HG03064 (cell line): Measurements from ENCODE around the gene TRIM54.
"Not testable (repeated sequence)": the region's sequence is repeated elsewhere in the genome, so short reads cannot be mapped to it uniquely, and the experiment has no call there.

Source experiments
- ATAC-seq: cut with Tn5 transposase; IDR thresholded peaks from one replicate; pipeline ENCODE4 v1.9.1; 2021; ENCODE audit warnings: low read depth; ENCODE audit not compliant: unreplicated experiment

Gene TRIM54

DNA sequence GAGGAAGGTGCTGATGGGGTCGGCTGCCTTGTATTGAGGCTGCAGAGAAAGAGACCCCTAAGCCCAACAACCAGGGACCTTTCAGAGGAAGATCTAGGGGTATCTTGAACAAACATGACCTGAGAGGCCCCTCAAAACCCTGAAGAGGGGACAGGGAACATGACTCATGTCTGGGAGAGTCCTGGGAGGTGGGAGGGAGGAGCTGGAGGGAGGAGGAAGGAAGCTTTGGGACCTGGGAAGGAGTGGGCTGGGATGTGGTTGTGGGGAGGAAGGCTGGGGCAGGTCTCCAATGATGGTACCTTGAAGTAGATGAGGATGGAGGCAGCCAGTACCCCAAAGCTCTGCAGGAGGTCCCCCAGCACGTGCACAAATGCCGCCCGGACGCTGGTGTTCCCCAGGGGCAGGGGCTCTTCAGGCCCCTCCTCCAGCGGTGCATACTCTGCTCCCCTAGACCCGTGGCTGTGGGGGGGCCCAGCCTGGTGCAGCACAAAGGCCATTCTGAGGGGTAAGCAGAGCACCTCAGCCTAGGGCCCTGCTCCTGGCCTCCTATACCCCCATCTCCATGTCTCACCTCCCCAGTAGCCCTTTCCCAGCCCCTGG lies 25.3 kb upstream of the TRIM54 start:
- no peak for ATAC-seq

DNA sequence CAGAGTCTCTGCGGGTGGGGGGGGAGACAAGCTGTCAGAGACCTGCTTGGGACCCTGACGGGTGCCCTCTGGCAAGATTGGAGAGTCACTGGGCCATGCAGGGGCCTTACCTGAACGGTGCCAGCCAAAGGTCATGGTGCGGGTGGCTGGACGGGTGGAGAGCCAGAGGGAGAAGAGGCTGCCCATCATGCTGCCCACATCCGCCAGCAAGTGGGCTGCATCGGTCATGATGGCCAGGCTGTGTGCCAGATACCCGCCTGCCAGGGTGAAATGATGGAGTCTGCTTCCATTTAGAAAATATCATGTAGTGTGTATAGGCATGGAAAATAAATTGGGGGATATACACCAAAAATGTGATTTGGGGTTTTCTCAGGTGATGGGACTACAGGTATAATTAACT lies 24.2 kb upstream of the TRIM54 start:
- ATAC-seq: no peak

DNA sequence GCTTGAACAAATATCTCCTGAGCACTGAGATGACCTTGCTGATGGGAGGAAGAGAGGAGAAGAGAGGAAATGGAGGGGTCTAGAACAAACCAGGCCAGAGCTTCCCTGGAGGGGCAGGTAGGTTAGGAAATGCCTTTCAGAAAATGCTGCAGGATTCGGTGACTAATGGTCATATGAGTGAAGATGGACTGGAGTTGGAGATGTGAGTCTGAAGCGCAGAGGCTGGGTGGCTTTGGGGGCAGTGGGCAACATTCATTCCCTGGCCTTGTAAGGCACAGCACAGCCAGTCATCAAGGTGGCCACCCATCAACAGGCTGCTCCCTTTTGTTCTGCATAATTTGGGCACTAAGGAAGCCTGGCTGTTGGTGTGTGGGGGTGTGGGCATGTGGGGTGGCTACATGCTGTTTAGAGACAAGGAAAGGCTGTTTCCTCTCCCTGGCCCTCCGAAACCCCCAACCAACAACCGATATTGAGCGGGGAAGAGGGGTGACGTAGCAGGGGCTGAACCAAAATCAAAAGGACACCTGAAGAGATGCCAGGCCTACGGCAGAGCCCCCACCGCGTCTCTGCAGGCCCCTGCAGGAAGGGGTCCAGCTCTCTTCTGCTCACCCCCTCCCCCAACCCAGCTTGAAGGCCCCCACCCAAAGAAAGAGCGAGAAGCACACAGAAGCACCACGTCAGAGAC lies 20.8 kb upstream of the TRIM54 start:
- ATAC-seq: no peak

DNA sequence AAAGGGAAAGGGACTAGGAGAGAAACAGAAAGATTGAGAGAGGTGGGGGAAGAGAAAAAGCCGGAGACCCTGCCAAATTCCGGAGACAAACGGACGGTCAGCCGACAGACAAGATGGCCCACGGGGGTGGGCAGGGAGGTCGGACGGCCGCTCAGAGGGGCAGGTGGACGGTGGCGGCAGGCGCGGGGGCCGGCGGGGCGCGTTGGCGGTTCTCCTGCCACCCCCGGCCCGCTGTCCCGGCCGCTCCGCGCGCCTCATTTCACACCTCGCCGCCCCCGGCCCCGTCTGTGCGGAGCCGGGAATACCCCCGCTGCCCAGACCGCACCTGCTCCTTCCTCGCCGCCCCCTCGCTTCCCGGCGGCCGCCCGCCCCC lies 20.3 kb upstream of the TRIM54 start:
- no peak for ATAC-seq

DNA sequence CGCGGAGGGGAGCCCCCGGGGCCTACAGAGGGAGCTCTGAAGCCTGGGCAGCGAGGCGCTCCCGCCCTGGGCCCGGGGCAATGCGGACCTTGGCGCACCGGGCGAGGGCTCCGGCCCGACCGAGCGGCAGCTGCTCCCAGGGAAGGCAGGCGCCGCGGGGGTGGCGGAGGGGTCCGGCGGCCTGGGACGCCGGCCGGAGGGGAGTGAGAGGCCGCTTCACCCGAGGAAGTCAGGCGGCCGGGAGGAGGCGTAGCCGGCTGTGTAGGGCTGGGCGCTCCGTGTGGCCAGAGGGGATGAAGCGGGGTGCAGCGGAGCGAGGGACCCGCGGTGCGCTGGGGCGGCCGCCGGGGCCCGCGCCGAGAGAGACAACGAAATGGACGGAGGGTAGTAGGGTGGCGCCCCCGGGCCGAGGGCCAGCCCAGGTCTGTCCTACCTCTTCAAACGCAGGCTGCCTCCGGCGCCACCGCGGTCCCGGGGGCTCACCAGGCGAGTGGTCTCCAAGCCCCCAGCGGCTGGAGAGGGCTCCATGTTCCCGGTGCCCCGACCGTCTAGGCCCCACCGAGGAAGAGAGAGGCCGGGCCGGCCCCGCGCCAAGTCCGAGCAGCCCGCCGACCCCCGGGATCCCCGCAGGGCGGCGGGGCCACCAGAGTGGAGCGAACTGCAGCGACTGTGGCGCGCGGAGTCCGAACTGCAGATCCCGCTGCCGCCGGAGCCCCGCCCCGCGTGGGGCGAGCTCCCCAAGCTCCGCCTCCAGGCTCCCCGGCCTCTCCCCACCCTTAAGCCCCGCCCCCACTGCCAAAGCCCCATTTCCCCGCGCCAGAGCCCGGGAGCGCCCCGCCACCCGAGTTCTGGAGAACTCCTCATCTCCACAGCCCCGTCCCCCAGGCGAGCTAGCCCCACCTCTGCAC lies 19.6 kb upstream of the TRIM54 start, which contains the start of gene SLC30A3:
TSS of gene SLC30A3 (minus strand) at position 669 of the 908 bp plus-strand sequence. CDS start at position 528, 141 bp downstream.
- ATAC-seq: no peak

DNA sequence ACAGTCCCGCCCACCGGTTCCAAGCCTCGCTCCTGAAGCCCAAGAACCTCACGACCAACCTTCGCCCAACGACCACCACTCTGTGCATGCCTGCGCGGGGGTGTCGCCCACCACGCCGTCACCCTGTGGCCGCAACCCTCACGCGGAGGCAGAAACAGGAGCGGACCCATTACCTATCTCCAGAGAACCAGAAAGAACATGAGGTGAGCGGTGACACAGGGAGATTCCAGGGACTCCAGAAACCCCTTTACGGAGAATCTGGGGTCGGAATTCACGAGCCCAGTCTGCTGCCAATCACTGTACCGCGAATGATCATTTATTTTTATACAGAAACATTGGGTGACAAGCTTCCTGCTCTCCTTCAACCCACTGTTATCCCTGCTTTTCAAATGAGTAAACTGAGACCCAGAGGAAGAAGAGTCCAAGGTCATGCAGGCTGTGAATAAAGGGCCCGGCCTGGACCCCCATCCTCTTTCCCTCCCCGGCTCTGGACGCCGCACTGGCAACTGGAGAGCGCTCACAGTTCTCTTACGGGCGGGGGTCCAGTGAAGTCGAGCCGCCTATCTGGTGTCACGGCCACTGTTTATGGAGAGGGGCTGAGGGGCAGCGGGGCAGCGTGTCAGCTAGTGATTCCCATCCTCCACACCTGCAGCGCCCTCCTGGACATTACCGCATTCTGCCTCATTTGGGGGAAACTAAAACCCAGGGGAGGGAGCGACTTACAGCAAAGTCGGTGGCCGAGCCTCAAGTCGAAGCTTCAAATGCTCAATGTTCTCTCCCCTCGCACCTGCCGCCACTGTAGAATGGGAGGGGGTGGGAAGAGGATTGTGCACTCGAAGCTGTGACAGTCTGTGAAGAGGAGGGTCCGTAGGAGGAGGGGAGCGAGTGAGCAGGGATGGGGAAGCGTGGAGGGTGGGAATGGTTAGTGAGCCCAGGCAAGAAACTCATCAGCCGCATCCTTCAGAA lies 18.7 kb upstream of the TRIM54 start:
- no peak for ATAC-seq

DNA sequence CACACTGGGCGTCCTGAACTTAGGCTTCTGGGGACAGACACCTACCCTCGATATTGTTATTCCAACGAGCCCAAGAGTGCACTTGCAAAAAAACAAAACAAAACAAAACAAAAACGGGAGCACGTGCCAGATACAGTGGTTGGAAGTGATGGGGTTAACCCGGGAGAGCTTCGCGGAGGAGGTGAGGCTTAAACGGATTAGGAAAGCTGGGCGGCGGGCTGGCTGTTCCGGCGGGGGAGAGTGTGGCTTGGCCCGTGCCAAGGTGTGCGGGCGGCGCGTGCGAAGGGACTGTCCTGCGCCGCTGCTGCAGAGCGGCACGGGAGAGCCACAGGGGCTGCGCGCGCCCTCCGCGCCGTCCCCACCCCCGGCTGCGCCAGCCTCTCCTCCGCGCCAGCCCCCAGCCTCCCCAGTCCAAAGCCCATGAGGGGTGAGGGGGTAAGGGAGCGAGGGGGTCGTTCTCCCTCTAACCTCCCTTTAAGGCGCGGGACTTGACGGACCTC lies 17.9 kb upstream of the TRIM54 start:
- no peak for ATAC-seq

DNA sequence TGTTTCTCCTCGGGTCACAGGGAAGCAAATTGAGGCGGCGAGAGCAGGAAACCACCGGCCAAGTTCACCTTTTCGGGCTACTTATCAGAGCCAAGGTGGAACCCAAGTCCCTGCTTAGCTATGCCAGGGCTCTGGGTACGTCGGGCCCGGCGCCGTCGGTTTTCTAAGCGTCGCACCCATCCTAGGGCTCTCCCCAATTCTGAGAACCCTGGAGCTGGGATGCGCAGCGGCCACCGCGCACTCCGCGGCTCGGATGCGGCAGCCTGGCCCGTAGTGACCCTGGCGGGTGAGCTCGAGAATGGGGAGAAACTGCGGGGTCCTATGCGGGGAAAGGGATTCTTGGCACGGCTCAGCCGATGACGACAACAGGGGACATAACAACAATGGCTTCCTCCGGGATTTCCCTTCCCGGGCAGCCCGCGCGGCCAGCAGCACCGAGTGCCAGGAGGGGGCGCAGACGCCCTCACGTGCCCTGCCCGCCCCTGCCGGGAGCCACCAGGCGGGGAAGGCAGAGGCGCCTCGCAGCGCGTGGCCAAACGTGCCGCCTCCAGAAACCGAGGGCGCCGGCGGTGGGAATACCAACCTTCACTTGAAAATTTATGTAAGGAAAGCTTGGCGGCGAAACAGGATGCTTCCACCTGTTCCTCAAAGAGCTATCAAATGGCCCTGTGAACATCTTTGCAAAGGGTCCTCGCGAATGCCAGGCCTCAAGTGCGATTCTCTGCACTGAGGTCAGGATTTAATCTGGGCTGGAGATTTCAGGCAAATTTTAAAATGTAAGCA lies 17.3 kb upstream of the TRIM54 start:
- no peak for ATAC-seq

DNA sequence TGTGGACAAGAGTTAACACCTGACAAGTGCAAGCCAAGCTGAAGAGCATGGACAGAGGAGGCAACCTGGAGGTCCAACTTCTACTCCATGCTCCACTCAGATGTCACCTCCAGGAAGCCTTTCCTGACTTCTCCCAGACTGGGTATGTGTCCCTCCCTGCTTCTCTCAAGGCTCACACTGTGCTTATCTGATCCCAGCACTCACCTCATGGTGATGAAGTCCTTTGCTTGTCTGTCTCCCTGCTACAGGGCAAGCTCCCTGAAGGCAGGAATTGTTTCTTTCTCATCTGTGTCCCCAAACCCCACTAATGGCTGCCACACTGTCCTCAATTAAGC lies 16.7 kb upstream of the TRIM54 start:
- ATAC-seq: no peak

DNA sequence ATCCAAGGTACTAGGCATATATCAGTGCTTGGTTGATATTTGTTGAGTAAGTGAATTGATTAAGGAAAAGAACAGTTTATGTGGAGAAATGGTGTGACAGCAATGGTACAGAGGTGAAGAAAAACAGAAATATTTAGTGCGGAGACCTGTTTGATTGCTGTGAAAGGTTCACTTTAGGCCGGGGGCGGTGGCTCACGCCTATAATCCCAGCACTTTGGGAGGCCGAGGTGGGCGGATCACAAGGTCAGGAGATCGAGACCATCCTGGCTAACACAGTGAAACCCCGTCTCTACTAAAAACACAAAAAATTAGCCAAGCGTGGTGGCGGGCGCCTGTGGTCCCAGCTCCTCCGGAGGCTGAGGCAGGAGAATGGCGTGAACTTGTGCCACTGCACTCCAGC lies 13.9 kb upstream of the TRIM54 start:
- ATAC-seq: not testable (repeated sequence)

DNA sequence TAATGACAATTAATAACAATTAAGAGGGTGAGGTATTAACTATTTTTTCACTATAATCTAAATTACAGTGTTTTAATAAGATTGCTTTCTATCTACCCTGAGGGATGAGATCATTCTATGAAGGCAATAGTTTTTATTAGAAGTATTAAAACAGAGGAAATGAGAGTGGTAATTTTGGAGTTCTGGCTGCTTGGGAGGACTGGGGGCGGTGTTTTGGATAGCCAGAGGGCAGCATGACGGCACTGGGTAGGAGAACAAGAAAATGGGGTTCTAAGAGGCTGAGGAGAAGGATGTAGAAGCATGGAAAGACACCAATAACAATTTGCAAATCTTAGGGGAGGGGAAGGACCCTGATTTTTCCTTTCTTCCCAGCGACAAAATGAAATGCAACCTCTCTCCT lies 12.1 kb upstream of the TRIM54 start:
- no peak for ATAC-seq

DNA sequence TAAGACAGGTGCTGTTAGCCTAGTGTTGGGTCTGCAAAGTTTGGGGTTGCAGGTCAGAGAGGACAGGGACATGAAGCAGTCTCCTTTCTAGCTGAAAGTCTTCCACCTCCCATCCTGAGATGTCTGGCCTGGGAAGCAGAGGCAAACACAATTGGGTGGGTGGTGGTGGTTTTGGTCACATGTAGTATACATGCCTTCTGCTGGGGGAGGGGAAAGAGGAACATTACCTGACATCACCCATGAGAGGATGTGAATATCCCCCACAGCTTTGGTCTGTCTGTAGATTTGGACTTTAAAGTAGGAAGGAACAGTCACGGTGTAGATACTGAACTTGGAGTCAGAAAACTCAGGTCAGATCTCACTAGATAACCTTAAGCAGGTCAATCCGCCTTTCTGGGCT lies 11.6 kb upstream of the TRIM54 start:
- ATAC-seq: no peak

DNA sequence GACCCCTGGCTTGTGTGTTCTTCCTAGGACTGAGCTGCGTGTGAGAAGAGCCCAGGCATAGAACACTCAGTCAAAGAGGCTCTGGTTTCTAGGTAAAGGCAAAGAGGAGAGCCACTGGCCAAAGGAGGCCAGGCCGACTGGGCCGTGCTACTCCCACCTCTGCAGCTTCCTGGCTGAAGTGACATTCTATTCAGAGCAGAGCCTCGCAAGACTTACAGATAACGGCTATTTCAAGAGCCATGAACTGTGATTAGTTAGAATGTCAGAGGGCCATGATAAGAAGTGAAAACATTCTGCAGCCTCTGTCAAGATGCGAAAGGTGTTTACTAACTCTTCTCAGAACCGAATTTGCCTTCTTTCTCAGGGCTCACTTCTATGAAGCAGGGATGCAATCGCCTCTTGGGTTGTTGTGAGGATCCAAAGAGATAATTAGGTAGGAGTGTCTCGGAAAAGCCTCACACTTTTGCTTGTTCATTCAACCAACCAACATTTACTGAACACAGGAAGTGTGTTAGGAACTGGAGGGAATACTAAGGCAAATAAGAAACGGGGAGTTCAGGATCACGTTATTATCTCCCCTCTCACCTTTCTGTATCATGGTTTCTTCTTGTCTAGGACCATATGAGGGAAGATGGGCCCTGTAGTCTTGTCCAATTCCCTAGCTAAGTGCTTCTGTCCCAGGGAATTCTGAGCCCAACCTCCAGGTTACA lies 10.4 kb upstream of the TRIM54 start:
- ATAC-seq: no peak

DNA sequence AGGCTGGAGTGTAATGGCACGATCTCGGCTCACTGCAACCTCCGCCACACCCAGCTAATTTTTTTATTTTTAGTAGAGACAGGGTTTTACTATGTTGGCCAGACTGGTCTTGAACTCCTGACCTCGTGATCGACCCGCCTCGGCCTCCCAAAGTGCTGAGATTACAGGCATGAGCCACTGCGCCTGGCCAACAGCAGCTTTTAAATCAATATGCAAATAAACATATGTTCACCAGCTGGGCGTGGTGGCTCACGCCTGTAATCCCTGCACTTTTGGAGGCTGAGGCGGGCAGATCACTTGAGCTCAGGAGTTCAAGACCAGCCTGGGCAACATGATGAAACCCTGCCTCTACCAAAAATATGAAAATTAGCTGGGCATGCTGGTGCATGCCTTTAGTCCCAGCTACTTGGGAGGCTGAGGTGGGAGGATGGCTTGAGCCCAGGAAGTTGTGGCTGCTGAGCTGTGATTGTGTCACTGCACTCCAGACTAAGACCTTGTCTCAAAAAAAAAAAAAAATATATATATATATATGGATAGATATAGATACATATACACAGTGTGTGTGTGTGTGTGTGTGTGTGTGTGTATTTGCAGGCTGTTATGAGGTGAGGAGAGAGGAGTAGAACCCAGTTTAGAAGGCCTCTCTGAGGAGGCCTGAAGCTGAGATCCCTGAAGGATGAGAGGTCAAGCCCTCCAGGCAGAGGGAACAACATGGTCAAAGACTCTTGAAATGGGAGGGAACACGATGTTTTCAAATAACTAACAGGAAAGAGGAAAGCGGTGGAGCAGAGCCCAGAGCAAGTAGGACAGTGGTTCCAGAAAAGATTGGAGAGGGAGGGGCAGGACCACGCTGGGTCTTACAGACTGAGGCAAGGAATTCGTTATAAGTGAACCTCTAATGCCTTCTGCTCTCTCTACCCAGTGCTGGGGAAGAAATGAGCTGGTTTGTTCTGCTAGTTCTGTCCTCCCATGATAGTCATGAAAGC lies 9.4 kb upstream of the TRIM54 start:
- ATAC-seq: not testable (repeated sequence)

DNA sequence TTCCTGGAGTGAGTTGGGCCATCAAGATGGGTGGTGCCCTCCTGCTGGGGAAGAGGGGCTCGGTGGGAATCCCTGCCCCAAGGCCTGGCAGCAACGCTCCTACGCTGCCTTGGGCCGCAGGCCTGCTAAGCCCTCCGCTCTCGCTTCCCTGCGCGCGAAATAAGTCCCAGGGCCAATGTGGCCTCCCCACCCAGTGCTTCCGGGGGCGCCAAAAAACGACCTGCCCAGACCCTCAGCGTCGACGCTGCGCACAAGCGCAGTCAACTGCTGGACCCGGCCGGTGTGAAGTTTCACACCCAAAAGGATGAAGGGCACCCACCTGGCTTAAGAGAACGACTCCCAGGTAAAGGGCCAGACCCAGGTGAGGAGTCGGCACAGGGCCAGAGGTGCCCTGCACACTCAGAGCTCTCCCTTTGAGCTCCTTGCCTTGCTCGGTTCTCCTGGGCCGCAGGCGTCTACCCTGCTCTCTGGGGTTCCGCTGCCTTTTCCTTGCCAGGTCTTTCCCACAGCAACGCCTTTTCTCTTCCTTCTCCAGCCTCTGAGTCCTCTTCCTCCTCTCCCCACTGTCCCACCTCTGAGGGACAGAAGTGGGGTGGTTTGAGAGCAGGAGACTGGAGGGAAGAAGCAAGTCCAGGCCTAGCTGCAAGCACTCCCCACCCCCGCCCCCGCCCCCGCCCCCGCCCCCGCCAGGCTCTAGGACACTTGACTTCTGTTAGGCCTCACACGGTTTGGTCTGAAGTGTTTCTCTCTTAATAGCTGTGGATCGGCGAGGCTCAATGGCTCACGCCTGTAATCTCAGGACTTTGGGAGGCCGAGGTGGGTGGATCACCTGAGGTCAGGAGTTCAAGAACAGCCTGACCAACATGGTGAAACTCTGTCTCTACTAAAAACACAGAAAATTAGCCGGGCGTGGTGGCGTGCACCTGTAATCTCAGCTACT lies 6.7 kb upstream of the TRIM54 start, which contains the start of gene DNAJC5G:
TSS of gene DNAJC5G (plus strand) at position 223 of the 940 bp plus-strand sequence. CDS start 1,296 bp downstream, outside the sequence.
- no peak for ATAC-seq

DNA sequence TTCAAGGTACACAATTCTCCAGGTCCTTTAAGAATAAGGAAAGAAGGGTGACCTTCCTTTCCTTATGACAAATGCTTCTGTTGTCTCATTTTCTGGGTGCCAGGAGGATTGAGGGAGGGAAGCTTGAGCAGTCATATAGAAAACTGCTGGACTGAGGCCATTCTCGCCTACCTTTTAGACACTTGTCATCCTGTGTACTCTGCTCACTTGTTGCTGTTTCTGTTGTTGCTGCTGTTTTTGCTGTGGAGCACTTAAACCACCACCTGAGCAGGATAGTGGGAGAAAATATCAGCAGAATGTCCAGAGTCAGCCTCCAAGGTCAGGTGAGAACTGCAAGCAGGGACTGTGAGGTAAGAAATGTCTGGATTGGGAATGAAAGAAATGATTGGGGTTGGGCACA lies 4.2 kb upstream of the TRIM54 start:
- ATAC-seq: no peak

DNA sequence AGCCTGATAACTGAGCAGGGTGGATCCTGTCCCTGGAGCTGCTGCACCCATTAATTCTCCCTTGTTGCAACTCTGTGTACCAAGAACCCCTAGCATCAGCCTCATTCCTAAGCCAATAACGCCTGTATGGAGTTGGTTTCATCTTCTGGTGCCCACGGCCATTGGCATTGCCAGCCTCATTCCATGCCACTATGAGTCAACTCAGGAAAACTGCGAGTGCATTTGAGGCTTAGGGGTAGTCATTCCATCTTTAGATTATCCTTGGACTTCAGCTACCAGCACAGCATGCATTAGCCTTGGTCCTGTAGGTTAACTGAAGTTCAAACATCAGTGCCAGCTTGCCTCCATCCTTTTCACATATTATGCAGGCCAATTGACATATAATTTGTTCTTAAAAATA lies 1.4 kb upstream of the TRIM54 start:
- ATAC-seq: no peak
